CD14-positive monocyte (primary cell): ENCODE data around the gene PFN1. TPM values are rescaled to one million over a fixed set of nuclear protein-coding genes. Genes with fewer than 3 reads are reported as not detected.

Experiments used
- DNase-seq, 3 donors: peaks; one replicate each; pipeline ENCODE4 v3.0.0-alpha.2; 2011 to 2022
- H2AFZ ChIP-seq: 2 replicates; pipeline ENCODE4 v1.6.0; 2012; ENCODE audit warnings: mild to moderate bottlenecking, low read depth, low read length, inconsistent platforms; ENCODE audit not compliant: insufficient read depth, poor library complexity, severe bottlenecking
- H3K27ac ChIP-seq, 2 donors: 1 replicate in 1 of 2; 2 replicates in 1 of 2; pipeline ENCODE4 v1.5.1; 2012 to 2013; ENCODE audit warnings: low read length in 2 of 2, control low read depth in 1 of 2, inconsistent platforms in 1 of 2, low read depth in 1 of 2, mild to moderate bottlenecking in 1 of 2
- H3K27me3 ChIP-seq, 2 donors: one replicate each; pipeline versions ENCODE4 v1.6.0 to v1.6.1; 2011 to 2013; ENCODE audit warnings: low read length in 2 of 2; ENCODE audit not compliant: control insufficient read depth in 2 of 2, insufficient read depth in 2 of 2
- H3K36me3 ChIP-seq, 2 donors: replicated peaks in 1 of 2; 1 replicate in 1 of 2; 2 replicates in 1 of 2; pipeline versions ENCODE4 v1.5.1 to v1.6.1; 2012 to 2013; ENCODE audit warnings: low read length in 2 of 2, control low read depth in 1 of 2, inconsistent platforms in 1 of 2, mild to moderate bottlenecking in 1 of 2; ENCODE audit not compliant: insufficient read depth in 2 of 2, control insufficient read depth in 1 of 2
- H3K4me1 ChIP-seq, 2 donors: 1 replicate in 1 of 2; 2 replicates in 1 of 2; pipeline versions ENCODE4 v1.5.1 to v1.6.1; 2012 to 2013; ENCODE audit warnings: low read length in 2 of 2, control low read depth in 1 of 2, inconsistent platforms in 1 of 2, mild to moderate bottlenecking in 1 of 2, moderate library complexity in 1 of 2; ENCODE audit not compliant: insufficient read depth in 2 of 2, control insufficient read depth in 1 of 2
- H3K4me2 ChIP-seq: replicated peaks from 2 replicates; pipeline ENCODE3; 2012; ENCODE audit warnings: low read length, moderate library complexity, mild to moderate bottlenecking; ENCODE audit not compliant: poor library complexity, severe bottlenecking; ENCODE audit errors: extremely low read depth
- H3K4me3 ChIP-seq, 3 experiments: fragments of 200-600 bp in 1 of 3; sonication (generic) in 1 of 3; replicated peaks in 1 of 3; 1 replicate in 2 of 3; 2 replicates in 1 of 3; pipeline ENCODE4 v1.5.1; 2011 to 2013; ENCODE audit warnings: low read length in 3 of 3, mild to moderate bottlenecking in 3 of 3, control low read depth in 2 of 3, low read depth in 2 of 3, inconsistent platforms in 1 of 3, moderate library complexity in 1 of 3
- H3K79me2 ChIP-seq: 2 replicates; pipeline ENCODE4 v1.6.0; 2012; ENCODE audit warnings: mild to moderate bottlenecking, control low read depth, inconsistent platforms, low read length, moderate library complexity; ENCODE audit not compliant: insufficient read depth
- H3K9ac ChIP-seq: 2 replicates; pipeline ENCODE4 v1.6.0; 2017; ENCODE audit warnings: low read length, mild to moderate bottlenecking; ENCODE audit not compliant: insufficient read depth, poor library complexity, severe bottlenecking
- H3K9me3 ChIP-seq, 2 donors: replicated peaks in 1 of 2; 1 replicate in 1 of 2; 2 replicates in 1 of 2; pipeline versions ENCODE4 v1.5.1 to v1.6.1; 2012 to 2013; ENCODE audit warnings: low read length in 2 of 2, control low read depth in 1 of 2; ENCODE audit not compliant: control insufficient read depth in 1 of 2, insufficient read depth in 1 of 2
- H4K20me1 ChIP-seq: 2 replicates; pipeline ENCODE4 v1.6.0; 2012; ENCODE audit warnings: mild to moderate bottlenecking, low read length, control low read depth, moderate library complexity; ENCODE audit not compliant: insufficient read depth
- H3K27ac Mint-ChIP-seq, 7 donors: one replicate each; pipeline ENCODE4 v1.8.0; 2020; ENCODE audit warnings: mild to moderate bottlenecking in 7 of 7, mixed read lengths in 7 of 7, moderate library complexity in 6 of 7, inconsistent platforms in 2 of 7
- H3K27me3 Mint-ChIP-seq, 3 donors: one replicate each; pipeline ENCODE4 v1.8.0; 2021 to 2022; ENCODE audit warnings: low read depth in 3 of 3, mild to moderate bottlenecking in 3 of 3, mixed read lengths in 3 of 3, moderate library complexity in 3 of 3, inconsistent platforms in 1 of 3
- H3K36me3 Mint-ChIP-seq, 2 donors: one replicate each; pipeline ENCODE4 v1.8.0; 2020; ENCODE audit warnings: mixed read lengths in 2 of 2, inconsistent platforms in 1 of 2, mild to moderate bottlenecking in 1 of 2
- H3K4me1 Mint-ChIP-seq: one replicate; pipeline ENCODE4 v1.8.0; 2020; ENCODE audit warnings: mild to moderate bottlenecking, mixed read lengths
- H3K4me3 Mint-ChIP-seq, 2 donors: one replicate each; pipeline ENCODE4 v1.8.0; 2020; ENCODE audit warnings: mild to moderate bottlenecking in 2 of 2, mixed read lengths in 2 of 2, moderate library complexity in 1 of 2
- H3K9me3 Mint-ChIP-seq, 7 donors: one replicate each; pipeline ENCODE4 v1.8.0; 2020 to 2022; ENCODE audit warnings: mixed read lengths in 7 of 7, mild to moderate bottlenecking in 6 of 7, moderate library complexity in 6 of 7, inconsistent platforms in 2 of 7
- WGBS: methylation state at CpG from one replicate; pipeline ENCODE4 v1.1.5; 2013; ENCODE audit warnings: missing lambda C conversion rate; ENCODE audit not compliant: insufficient coverage; 5-methylcytosine and 5-hydroxymethylcytosine counted together
- intact Hi-C, 2 donors: fragments of 100-400 bp; cut with micrococcal nuclease; formaldehyde crosslinking; loops; one replicate each; pipeline versions ENCODE4 v1.15.0 to v1.15.1; 2023
- polyA plus RNA-seq, 3 donors: library from polyadenylated mRNA; depleted of rRNA in 1 of 3; unstranded in 2 of 3; stranded (reverse) in 1 of 3; fragments of 300-500 nt in 2 of 3; fragments of >200 nt in 1 of 3; fragmentation: Illumina TruSeq in 2 of 3; gene quantifications; 1 replicate in 2 of 3; 2 replicates in 1 of 3; pipeline ENCODE4 v1.2.3, GENCODE V29; 2012 to 2021
- TF ChIP-seq, protein P1 (sequence below): fragments of 200-600 bp; IDR thresholded peaks from one replicate; pipeline ENCODE4 v1.8.0; 2022; ENCODE audit warnings: antibody characterized with exemption, mild to moderate bottlenecking

The PFN1 gene
- polyA plus RNA-seq, 3 donors = 842 to 1,613 (median 1,582) TPM

DNA sequence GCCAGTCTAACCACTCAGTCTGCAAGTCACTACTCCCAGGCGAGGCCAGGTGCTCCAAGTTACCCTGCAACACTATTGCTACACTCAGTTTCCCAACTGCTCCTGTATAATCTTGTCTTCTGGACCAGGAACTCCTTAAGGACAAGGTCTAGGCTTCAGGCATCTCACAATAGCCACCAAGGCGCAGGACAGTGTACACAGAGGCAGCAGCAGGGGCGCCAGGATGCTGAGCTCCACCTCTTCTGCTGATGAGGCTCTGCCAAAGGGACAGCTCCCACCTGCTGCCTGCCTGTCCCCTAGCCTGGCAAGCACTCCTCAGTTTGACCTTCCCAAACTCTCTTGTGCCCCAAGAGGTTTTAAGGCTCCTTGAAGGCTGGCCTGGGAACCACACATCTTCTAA is 11.9 kb downstream of the PFN1 start:
- Histone ChIP-seq H3K79me2 (peaks cover 36% of the 10 kb centered on the region), H3K4me2 (no peak overlapping the region), H3K9ac (no peak overlapping the region), H2AFZ (no peak overlapping the region), H4K20me1 (peaks cover 27% of the 10 kb centered on the region), H3K9me3 (no peaks in the 10 kb centered on the region), H3K36me3 (peaks cover 20 to 23% of the 10 kb centered on the region in 2 donors), H3K4me3 (no peak overlapping the region), H3K27me3 (no peaks in the 10 kb centered on the region), H3K4me1 (peaks cover 50 to 57% of the 10 kb centered on the region in 2 donors), H3K27ac (no peak overlapping the region)
- intact Hi-C loops = loop anchor here in 1 of 2 donors (5.0 kb wide), 1 partner anchor 41 kb away; no protein-coding TSS in a partner anchor
- WGBS = 91% methylated on average over 3 of the region's 3 CpGs
- TF ChIP-seq, protein P1, sequence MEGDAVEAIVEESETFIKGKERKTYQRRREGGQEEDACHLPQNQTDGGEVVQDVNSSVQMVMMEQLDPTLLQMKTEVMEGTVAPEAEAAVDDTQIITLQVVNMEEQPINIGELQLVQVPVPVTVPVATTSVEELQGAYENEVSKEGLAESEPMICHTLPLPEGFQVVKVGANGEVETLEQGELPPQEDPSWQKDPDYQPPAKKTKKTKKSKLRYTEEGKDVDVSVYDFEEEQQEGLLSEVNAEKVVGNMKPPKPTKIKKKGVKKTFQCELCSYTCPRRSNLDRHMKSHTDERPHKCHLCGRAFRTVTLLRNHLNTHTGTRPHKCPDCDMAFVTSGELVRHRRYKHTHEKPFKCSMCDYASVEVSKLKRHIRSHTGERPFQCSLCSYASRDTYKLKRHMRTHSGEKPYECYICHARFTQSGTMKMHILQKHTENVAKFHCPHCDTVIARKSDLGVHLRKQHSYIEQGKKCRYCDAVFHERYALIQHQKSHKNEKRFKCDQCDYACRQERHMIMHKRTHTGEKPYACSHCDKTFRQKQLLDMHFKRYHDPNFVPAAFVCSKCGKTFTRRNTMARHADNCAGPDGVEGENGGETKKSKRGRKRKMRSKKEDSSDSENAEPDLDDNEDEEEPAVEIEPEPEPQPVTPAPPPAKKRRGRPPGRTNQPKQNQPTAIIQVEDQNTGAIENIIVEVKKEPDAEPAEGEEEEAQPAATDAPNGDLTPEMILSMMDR = no peak
- Mint-ChIP-seq H3K4me1 (peaks cover 58% of the 10 kb centered on the region), H3K36me3 (peaks cover 29 to 30% of the 10 kb centered on the region in 2 donors), H3K9me3 (no peaks in the 10 kb centered on the region), H3K27ac (peak overlapping the region in 3 of 7 donors; percentile 21 to 80 (median 60)), H3K4me3 (no peak overlapping the region), H3K27me3 (peaks cover 7 to 14% (median 8%) of the 10 kb centered on the region in 3 donors)
- DNase-seq = no peak

DNA sequence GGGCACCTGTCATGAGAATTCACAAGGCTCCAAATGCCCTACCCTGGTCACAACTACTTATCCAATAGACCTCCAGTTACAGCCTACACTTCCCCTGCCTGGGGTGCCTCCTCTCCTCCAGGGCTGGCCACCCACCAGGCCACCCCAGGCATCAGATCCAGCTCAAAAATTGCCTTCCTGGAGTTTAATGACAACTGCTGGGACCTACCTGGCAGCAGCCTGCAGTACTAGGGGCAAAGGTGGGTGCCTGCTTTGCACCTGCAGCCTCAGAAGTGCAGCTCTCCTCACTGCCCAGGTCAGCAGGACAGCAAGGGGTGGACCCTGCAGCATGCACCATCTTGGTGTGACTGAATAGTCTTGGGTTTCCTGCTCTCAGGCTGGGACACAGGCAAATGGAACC is 12.7 kb downstream of the PFN1 start:
- H3K36me3 Mint-ChIP-seq = peaks cover 37% of the 10 kb centered on the region in 2 donors
- DNase-seq = no peak
- no peak overlapping the region for H3K27ac ChIP-seq
- peaks cover 28% of the 10 kb centered on the region for H3K79me2 ChIP-seq
- no peak overlapping the region for H3K4me2 ChIP-seq
- peaks cover 7 to 14% (median 8%) of the 10 kb centered on the region in 3 donors for H3K27me3 Mint-ChIP-seq
- TF ChIP-seq, protein P1 = no peak
- H3K4me3 ChIP-seq = no peak overlapping the region
- H3K27me3 ChIP-seq = no peaks in the 10 kb centered on the region
- H3K9ac ChIP-seq = no peak overlapping the region
- peak overlapping the region in 1 of 7 donors; percentile 80 for H3K27ac Mint-ChIP-seq
- peaks cover 52% of the 10 kb centered on the region for H3K4me1 Mint-ChIP-seq
- peaks cover 20 to 23% of the 10 kb centered on the region in 2 donors for H3K36me3 ChIP-seq
- peaks cover 44 to 50% of the 10 kb centered on the region in 2 donors for H3K4me1 ChIP-seq
- no peaks in the 10 kb centered on the region for H3K9me3 Mint-ChIP-seq
- intact Hi-C loops = loop anchor here in 1 of 2 donors (5.0 kb wide), 1 partner anchor 42 kb away; no protein-coding TSS in a partner anchor
- H4K20me1 ChIP-seq = peaks cover 25% of the 10 kb centered on the region
- no peak overlapping the region for H2AFZ ChIP-seq
- H3K4me3 Mint-ChIP-seq = no peak overlapping the region
- no peaks in the 10 kb centered on the region for H3K9me3 ChIP-seq
